K562 (cell line): ENCODE results near the gene TRIAP1. TPM values are rescaled to one million over a fixed set of nuclear protein-coding genes. Genes with fewer than 3 reads are reported as not detected.
A peak's percentile ranks its signal among the peaks of the same experiment; 100 is the strongest.

Experiments
- ATAC-seq: fragments of 200-7000 bp; cut with Tn5 transposase; 3 replicates; pipeline ENCODE4 v1.9.1; 2020; ENCODE audit warnings: moderate library complexity
- BruUV-seq: library from RNA; stranded (reverse); fragments of 400-500 nt; replicated peaks from 2 replicates; lab custom pipeline; 2021; lab: Mats Ljungman, UMichigan
- CTCF ChIA-PET: fragments of 300-600 bp; formaldehyde crosslinking; extraction: SDS; loops from one replicate; lab custom pipeline; 2021; ENCODE audit warnings: low intra/inter-chr PET ratio; lab: Yijun Ruan, JAX
- POLR2A ChIA-PET: fragments of 300-600, 350-650 bp; sonication (Branson Sonifier 250); formaldehyde crosslinking; extraction: SDS; loops from one replicate; lab custom pipeline; 2021; ENCODE audit warnings: antibody characterized with exemption, inconsistent platforms; lab: Yijun Ruan, JAX
- DNase-seq, 4 experiments: peaks; one replicate each; pipeline versions ENCODE4 v3.0.0 to v3.0.0-alpha.2; 2011 to 2018; ENCODE audit warnings: low spot score in 3 of 4, mixed read lengths in 3 of 4; ENCODE audit errors: extremely low read depth in 1 of 4
- FAIRE-seq: peaks from 2 replicates; lab custom pipeline; 2011; peaks lifted over from hg19 to GRCh38; lab: Jason Lieb, UNC
- H2AFZ ChIP-seq: 2 replicates; pipeline ENCODE4 v1.6.0; 2011; ENCODE audit warnings: low read depth, low read length, control low read depth, inconsistent platforms
- H3K27ac ChIP-seq: fragments of 200-600 bp; 3 replicates; pipeline ENCODE4 v1.8.0; 2011; ENCODE audit warnings: low read depth, mild to moderate bottlenecking, control low read depth, inconsistent platforms, low read length, moderate library complexity, mixed read lengths; ENCODE audit errors: extremely low read depth
- H3K27me3 ChIP-seq, 2 experiments: fragments of 300-600 bp in 1 of 2; 2 replicates in 1 of 2; 3 replicates in 1 of 2; pipeline versions ENCODE4 v1.6.0 to v1.8.0; 2011; ENCODE audit warnings: inconsistent platforms in 2 of 2, low read length in 2 of 2, mild to moderate bottlenecking in 1 of 2, mixed read lengths in 1 of 2, moderate library complexity in 1 of 2; ENCODE audit not compliant: control insufficient read depth in 2 of 2, insufficient read depth in 2 of 2
- H3K36me3 ChIP-seq: fragments of 300-600 bp; 3 replicates; pipeline ENCODE4 v1.8.0; 2011; ENCODE audit warnings: mild to moderate bottlenecking, low read length, inconsistent platforms; ENCODE audit not compliant: control insufficient read depth, insufficient read depth
- H3K4me1 ChIP-seq, 2 experiments: fragments of 200-600 bp in 1 of 2; replicated peaks in 1 of 2; 2 replicates in 1 of 2; 3 replicates in 1 of 2; pipeline versions ENCODE4 v1.5.1 to v1.8.0; 2011; ENCODE audit warnings: inconsistent platforms in 2 of 2, low read length in 2 of 2, mild to moderate bottlenecking in 1 of 2, mixed read lengths in 1 of 2, moderate library complexity in 1 of 2; ENCODE audit not compliant: control insufficient read depth in 2 of 2, insufficient read depth in 2 of 2
- H3K4me2 ChIP-seq: 2 replicates; pipeline ENCODE4 v1.6.1; 2011; ENCODE audit warnings: low read length, control low read depth, inconsistent platforms, mixed read lengths; ENCODE audit not compliant: insufficient read depth
- H3K4me3 ChIP-seq: fragments of 200-600 bp; sonication (generic), shearing (Covaris generic); 2 replicates; pipeline ENCODE4 v1.5.1; 2016; ENCODE audit warnings: control low read depth, inconsistent platforms
- H3K79me2 ChIP-seq: fragments of 200-600 bp; 3 replicates; pipeline ENCODE4 v1.8.0; 2011; ENCODE audit warnings: low read length, inconsistent platforms; ENCODE audit not compliant: control insufficient read depth, insufficient read depth
- H3K9ac ChIP-seq, 2 experiments: 2 replicates each; pipeline versions ENCODE4 v1.6.0 to v1.6.1; 2011; ENCODE audit warnings: low read depth in 2 of 2, low read length in 2 of 2, control low read depth in 1 of 2, inconsistent platforms in 1 of 2, mild to moderate bottlenecking in 1 of 2, mixed read lengths in 1 of 2; ENCODE audit not compliant: insufficient read depth in 1 of 2
- H3K9me1 ChIP-seq: one replicate; pipeline ENCODE4 v1.6.0; 2011; ENCODE audit warnings: inconsistent platforms, mild to moderate bottlenecking, low read length, moderate library complexity; ENCODE audit not compliant: control insufficient read depth, insufficient read depth
- H3K9me3 ChIP-seq: replicated peaks from 2 replicates; pipeline ENCODE4 v1.5.1; 2011; ENCODE audit warnings: low read depth, low read length, inconsistent platforms; ENCODE audit not compliant: control insufficient read depth, insufficient read depth
- H4K20me1 ChIP-seq: replicated peaks from 2 replicates; pipeline ENCODE4 v1.6.1; 2011; ENCODE audit warnings: low read length, inconsistent platforms, mixed read lengths; ENCODE audit not compliant: control insufficient read depth, insufficient read depth
- ELF2 ChIP-seq: fragments of 250-450 bp; sonication (Bioruptor Pico); IDR thresholded peaks from 2 replicates; pipeline ENCODE4 v1.5.0; 2021; ENCODE audit warnings: mild to moderate bottlenecking
- EWSR1 ChIP-seq: fragments of 450-650 bp; IDR thresholded peaks from 2 replicates; pipeline ENCODE4 v1.6.1; 2018; ENCODE audit warnings: borderline replicate concordance, mild to moderate bottlenecking, low read depth, moderate library complexity; ENCODE audit not compliant: partially characterized antibody
- GTF2A2 ChIP-seq: IDR thresholded peaks from 2 replicates; pipeline ENCODE4 v1.6.1; 2016; ENCODE audit warnings: mild to moderate bottlenecking, missing genetic modification characterization, missing compliant biosample characterization
- KDM1A ChIP-seq, 2 experiments: fragments of 450-650 bp; IDR thresholded peaks; 2 replicates each; pipeline ENCODE4 v1.6.1; 2016; ENCODE audit warnings: mild to moderate bottlenecking in 2 of 2
- MCM3 ChIP-seq: fragments of 450-650 bp; IDR thresholded peaks from 2 replicates; pipeline ENCODE4 v1.6.1; 2016
- MYNN ChIP-seq, 2 experiments: sonication (generic); formaldehyde crosslinking in 1 of 2; IDR thresholded peaks; 2 replicates each; pipeline versions ENCODE4 v1.5.0 to v1.6.1; 2016 to 2020; ENCODE audit warnings: antibody characterized with exemption in 1 of 2, missing genetic modification reagents in 1 of 2
- RBM14 ChIP-seq: fragments of 200-400 bp; formaldehyde crosslinking; IDR thresholded peaks from 2 replicates; pipeline ENCODE4 v1.6.1; 2018; ENCODE audit warnings: low read depth, mild to moderate bottlenecking, low read length, moderate library complexity, borderline replicate concordance; ENCODE audit not compliant: insufficient read depth
- SAFB ChIP-seq: fragments of 200-400 bp; formaldehyde crosslinking; IDR thresholded peaks from 2 replicates; pipeline ENCODE4 v1.6.1; 2017; ENCODE audit warnings: low read depth, low read length, borderline replicate concordance
- SIRT6 ChIP-seq: IDR thresholded peaks from one replicate; pipeline ENCODE4 v1.6.1; 2012; ENCODE audit warnings: low read depth, mild to moderate bottlenecking, control low read depth, inconsistent platforms, low read length, moderate library complexity
- ZNF24 ChIP-seq: fragments of 450-650 bp; IDR thresholded peaks from 2 replicates; pipeline ENCODE4 v1.6.1; 2016
- ZNF316 ChIP-seq: fragments of 450-650 bp; IDR thresholded peaks from 2 replicates; pipeline ENCODE4 v1.6.1; 2016
- whole genome bisulfite sequencing: fragments of 100-300 bp; shearing (Covaris generic); methylation state at CpG from one replicate; pipeline ENCODE4 v1.1.6; 2016; ENCODE audit warnings: low coverage, mixed read lengths; ENCODE audit not compliant: insufficient coverage; ENCODE audit errors: missing lambda C conversion rate; 5-methylcytosine and 5-hydroxymethylcytosine counted together
- in situ Hi-C: fragments of 300-500 bp; cut with MboI; formaldehyde crosslinking; loops from 4 replicates; pipeline ENCODE4 v1.15.0; 2018; ENCODE audit warnings: inconsistent platforms, mixed read lengths
- intact Hi-C: fragments of 100-400 bp; cut with micrococcal nuclease; formaldehyde crosslinking; loops from 2 replicates; pipeline ENCODE4 v1.14.2; 2022
- polyA plus RNA-seq, 8 experiments: library from polyadenylated mRNA; depleted of rRNA in 4 of 8; stranded (reverse) in 5 of 8; unstranded in 3 of 8; fragments of >200 nt; fragmentation: Nextera tagmentation in 2 of 8; fragmentation: Illumina TruSeq in 1 of 8; extraction: Ambion mirVana in 2 of 8; extraction: Trizol in 1 of 8; gene quantifications; 2 replicates each; pipeline versions ENCODE4 v1.2.1 to v1.2.3, GENCODE V29; 2011 to 2014; ENCODE audit warnings: inconsistent platforms in 1 of 8, missing spikeins in 1 of 8
- total RNA-seq, 7 experiments: library from RNA; depleted of rRNA in 6 of 7; stranded (reverse); fragments of >200 nt in 6 of 7; fragmentation: Illumina TruSeq in 2 of 7; extraction: Trizol in 2 of 7; gene quantifications; 2 replicates each; pipeline versions ENCODE4 v1.2.1 to v1.2.3, GENCODE V29; 2011 to 2021; ENCODE audit warnings: low replicate concordance in 1 of 7
- TF ChIP-seq, protein P1 (sequence below): sonication (generic); formaldehyde crosslinking; IDR thresholded peaks from 2 replicates; pipeline ENCODE4 v1.8.1; 2023; ENCODE audit warnings: mild to moderate bottlenecking, missing genetic modification reagents
- TF ChIP-seq, protein P2 (sequence below): fragments of 250-450 bp; sonication (Bioruptor Pico); IDR thresholded peaks from 2 replicates; pipeline ENCODE4 v1.4.0; 2020; ENCODE audit warnings: mild to moderate bottlenecking, moderate library complexity, borderline replicate concordance
- TF ChIP-seq, protein P3 (sequence below): sonication (generic); formaldehyde crosslinking; IDR thresholded peaks from 2 replicates; pipeline ENCODE4 v1.8.0; 2022; ENCODE audit warnings: mild to moderate bottlenecking, missing genetic modification reagents

Gene TRIAP1
- total and polyA plus RNA-seq, 9 of the 15 experiments (the other 6 are each of a cell fraction or from before 2014, with no cell fraction given) = 37.3 to 354 (median 65.4) TPM

DNA sequence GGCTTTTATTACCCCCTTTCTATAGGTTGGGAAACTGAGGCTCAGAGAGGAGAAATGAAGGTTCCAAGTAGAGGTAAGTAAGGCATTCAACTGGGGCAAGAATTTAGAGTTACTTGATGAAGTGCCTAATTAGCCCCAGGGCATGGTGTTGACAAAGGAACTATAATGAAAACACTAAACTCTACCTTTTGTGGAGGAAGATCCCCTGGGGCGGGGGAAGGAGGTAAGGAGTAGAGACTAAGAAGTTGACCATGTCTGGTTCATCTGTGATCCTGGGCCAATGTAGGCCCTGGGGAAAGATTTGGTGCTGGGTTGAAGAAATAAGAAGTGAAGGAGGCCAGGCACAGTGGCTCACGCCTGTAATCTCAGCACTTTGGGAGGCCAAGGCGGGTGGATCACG, 24.5 kb downstream of the TRIAP1 start:
- H3K9me1 ChIP-seq = no peaks in the 10 kb centered on the region
- no peak for DNase-seq
- FAIRE-seq = no peak
- H3K4me2 ChIP-seq = no peak overlapping the region
- H3K4me1 ChIP-seq = no peaks in the 10 kb centered on the region
- H3K9ac ChIP-seq = no peak overlapping the region
- WGBS = 7% methylated on average over 4 of the region's 4 CpGs
- BruUV-seq = no TSS peak
- no peaks in the 10 kb centered on the region for H3K9me3 ChIP-seq
- H3K4me3 ChIP-seq = no peak overlapping the region
- ATAC-seq = peak; percentile 55
- in situ Hi-C loops (no loop called here), intact Hi-C loops (no loop called here)
- H3K27me3 ChIP-seq = peaks cover 22 to 29% of the 10 kb centered on the region in 2 experiments
- no peak overlapping the region for H2AFZ ChIP-seq
- TF ChIP-seq RBM14 = no peak
- no peak for TF ChIP-seq SIRT6
- TF ChIP-seq ELF2 (CRISPR knock-in tag) = no peak
- TF ChIP-seq MYNN (IDR thresholded peaks at IDR 0.05) = no peak
- no peak for TF ChIP-seq MYNN (CRISPR knock-in tag; IDR thresholded peaks at IDR 0.05)
- no peak for TF ChIP-seq EWSR1
- TF ChIP-seq, protein P1, sequence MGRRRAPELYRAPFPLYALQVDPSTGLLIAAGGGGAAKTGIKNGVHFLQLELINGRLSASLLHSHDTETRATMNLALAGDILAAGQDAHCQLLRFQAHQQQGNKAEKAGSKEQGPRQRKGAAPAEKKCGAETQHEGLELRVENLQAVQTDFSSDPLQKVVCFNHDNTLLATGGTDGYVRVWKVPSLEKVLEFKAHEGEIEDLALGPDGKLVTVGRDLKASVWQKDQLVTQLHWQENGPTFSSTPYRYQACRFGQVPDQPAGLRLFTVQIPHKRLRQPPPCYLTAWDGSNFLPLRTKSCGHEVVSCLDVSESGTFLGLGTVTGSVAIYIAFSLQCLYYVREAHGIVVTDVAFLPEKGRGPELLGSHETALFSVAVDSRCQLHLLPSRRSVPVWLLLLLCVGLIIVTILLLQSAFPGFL (CRISPR knock-in tag) = no peak
- TF ChIP-seq KDM1A (IDR thresholded peaks at IDR 0.05) = no peak
- no peak for TF ChIP-seq GTF2A2 (tag)
- TF ChIP-seq ZNF316 = no peak
- TF ChIP-seq SAFB = no peak
- TF ChIP-seq, protein P2, sequence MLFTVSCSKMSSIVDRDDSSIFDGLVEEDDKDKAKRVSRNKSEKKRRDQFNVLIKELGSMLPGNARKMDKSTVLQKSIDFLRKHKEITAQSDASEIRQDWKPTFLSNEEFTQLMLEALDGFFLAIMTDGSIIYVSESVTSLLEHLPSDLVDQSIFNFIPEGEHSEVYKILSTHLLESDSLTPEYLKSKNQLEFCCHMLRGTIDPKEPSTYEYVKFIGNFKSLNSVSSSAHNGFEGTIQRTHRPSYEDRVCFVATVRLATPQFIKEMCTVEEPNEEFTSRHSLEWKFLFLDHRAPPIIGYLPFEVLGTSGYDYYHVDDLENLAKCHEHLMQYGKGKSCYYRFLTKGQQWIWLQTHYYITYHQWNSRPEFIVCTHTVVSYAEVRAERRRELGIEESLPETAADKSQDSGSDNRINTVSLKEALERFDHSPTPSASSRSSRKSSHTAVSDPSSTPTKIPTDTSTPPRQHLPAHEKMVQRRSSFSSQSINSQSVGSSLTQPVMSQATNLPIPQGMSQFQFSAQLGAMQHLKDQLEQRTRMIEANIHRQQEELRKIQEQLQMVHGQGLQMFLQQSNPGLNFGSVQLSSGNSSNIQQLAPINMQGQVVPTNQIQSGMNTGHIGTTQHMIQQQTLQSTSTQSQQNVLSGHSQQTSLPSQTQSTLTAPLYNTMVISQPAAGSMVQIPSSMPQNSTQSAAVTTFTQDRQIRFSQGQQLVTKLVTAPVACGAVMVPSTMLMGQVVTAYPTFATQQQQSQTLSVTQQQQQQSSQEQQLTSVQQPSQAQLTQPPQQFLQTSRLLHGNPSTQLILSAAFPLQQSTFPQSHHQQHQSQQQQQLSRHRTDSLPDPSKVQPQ (CRISPR knock-in tag) = no peak
- TF ChIP-seq, protein P3, sequence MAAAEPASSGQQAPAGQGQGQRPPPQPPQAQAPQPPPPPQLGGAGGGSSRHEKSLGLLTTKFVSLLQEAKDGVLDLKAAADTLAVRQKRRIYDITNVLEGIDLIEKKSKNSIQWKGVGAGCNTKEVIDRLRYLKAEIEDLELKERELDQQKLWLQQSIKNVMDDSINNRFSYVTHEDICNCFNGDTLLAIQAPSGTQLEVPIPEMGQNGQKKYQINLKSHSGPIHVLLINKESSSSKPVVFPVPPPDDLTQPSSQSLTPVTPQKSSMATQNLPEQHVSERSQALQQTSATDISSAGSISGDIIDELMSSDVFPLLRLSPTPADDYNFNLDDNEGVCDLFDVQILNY (CRISPR knock-in tag) = no peak
- TF ChIP-seq MCM3 = no peak
- TF ChIP-seq ZNF24 = no peak
- H3K27ac ChIP-seq = no peak overlapping the region
- ChIA-PET CTCF (no interaction called here), POLR2A (interaction anchor here (0.9 to 1.1 kb wide), 2 partner anchors 122 to 129 kb away, joined by 3 to 4 read pairs; no protein-coding TSS in a partner anchor)
- H4K20me1 ChIP-seq = 0 out of 2 replicates have a peak, but pooled peaks cover 3% of the 10 kb centered on the region
- no peaks in the 10 kb centered on the region for H3K79me2 ChIP-seq
- no peaks in the 10 kb centered on the region for H3K36me3 ChIP-seq
